LNCAP (cell line): Measurements from ENCODE around the gene GPER1.

ENCODE experiments used
- CTCF ChIP-seq: fragments of 450-650 bp; IDR thresholded peaks from 2 replicates; pipeline ENCODE4 v1.5.1; 2017; ENCODE audit warnings: mild to moderate bottlenecking

The GPER1 gene

DNA sequence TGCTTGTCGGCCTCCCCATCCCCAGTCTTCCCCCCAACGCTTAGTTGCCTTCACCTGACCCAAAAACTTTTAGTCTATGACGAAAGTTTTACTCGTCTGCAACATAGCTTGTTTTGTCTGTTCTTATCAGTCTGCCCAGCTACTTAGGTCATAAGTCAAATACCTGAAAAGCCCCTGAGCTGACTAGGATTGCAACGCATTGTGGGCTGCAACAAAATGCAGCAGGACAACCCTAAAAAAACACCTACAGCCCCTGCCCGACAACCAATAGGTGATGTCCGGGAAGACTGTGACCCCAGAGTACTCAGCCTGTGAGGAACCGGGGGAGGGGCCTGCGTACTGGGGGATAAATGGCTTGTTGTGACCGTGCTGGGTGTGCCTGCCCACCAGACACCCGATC, 19.3 kb upstream of the GPER1 start:
- TF ChIP-seq CTCF: no peak

DNA sequence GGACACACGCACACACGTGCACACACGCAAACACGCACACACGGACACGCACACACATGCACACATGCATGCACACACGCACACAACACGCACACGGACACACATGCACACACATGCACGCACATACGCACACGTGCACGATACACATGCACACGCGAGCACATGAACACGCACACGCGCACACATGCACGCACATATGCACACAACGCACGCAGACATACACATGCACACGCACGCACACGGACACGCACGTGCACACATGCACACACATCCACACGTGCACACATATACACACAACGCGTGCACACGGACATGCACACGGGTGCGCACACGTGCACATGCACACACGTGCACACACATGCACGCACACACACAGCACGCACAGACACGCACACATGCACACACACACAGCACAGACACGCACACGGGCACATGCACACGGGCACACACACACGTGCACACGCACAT, 17.3 kb upstream of the GPER1 start:
- TF ChIP-seq CTCF: no peak

DNA sequence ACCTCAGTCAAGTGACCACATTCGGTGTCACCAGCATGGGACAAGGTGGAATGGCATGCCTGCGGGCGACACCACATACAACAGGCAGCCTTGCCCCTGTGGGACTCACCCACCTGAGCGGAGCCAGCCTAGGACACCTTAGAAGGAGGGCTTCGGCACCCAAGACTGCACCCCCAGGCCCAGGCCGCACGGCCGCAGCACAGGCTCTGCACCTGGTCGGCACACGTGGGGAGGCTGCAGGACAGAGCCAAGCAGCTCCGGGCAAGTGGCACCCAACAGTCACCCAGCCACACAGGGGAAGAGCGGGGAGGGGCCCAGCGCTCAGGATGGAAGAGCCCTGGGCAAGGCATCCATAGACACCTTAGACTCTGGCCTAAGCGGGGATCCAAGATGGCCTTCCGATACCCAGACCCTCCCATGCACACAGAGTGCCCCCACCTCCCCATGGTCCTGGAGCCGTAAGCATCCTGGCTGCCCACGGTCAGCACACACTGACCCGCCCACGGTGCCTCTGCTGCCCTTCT, 16.1 kb upstream of the GPER1 start:
- TF ChIP-seq CTCF: no peak

DNA sequence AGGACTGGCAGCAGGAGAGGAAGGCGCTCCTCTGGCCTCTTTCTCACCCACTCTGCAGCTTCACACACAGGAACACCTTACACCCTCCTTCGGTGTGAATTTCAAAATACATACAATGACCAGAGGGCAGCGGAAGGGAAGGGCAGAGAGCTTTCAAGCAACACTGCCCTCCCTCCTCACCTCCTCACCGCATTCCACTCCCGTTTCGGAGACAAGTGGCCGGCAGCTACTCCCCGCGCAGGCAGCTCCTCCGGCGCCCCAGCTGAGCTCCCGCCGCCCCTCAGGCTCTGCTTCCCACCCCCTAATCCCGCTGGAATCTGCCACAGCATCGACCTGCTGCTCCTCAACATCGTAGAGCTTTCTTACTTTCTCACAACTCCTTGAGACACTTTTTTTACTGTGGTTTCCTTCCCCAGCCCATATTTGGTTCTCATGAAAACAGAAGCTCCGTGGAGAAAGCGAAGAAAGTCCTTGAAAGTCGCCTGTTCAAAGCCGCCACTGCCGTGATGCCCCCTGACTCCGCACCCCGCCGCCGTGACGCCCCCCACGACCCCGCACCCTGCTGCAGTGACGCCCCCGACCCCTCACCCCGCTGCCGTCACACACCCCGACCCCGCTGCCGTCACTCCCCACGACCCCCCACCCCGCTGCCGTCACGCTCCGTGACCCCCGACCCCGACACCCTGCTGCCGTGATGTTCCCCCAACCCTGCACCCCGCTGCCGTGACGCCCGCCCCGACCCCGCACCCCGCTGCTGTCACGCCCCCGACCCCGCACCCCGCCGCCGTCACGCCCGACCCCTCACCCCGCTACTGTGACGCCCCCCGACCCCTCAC, 14.6 kb upstream of the GPER1 start:
- no peak for TF ChIP-seq CTCF

GRCh38 chr7:1074593-1075431, 13.1 kb upstream of the GPER1 start:
- TF ChIP-seq CTCF: no peak

DNA sequence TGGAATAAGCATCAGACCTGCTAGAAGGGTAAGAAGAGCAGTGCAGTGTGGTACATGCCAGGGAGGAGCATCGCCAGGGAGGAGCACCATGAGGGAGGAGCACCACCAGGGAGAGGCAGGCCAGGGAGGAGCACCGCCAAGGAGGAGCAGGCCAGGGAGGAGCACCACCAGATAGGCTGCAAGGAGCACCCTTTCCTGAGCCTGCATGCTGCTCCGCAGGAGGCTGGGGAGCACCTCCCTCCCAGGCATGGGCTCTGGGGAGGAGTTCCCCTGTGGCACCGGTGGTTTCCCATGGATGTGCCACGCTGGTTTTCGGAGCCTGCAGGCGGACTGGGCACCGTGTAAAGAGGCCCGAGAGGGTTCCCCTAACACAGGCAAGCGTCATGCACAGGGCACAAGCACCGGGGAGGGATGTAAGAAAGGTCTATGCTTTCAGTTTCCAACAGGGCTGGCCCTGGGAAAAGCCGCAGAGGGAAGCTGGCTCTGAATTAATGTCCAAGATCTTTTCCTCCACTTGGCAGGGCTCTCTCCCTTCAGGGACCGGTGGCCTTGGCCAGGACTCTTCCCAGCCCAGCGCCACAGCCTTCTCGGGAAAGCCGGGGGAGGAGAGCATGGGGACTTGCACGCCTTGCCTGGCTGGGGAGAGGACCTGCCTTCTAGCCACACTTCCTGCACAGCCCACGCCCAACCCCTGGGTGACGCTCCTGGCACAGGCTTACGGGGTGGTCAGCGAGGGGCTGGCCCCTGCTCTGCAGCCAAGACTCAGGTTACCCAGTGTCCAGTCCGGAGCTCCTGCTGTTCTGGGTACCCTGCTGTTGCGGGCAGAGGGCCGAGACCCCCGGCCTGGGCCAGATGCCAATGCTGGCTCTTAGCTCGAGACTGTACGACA, 11.5 kb upstream of the GPER1 start:
- TF ChIP-seq CTCF: no peak

DNA sequence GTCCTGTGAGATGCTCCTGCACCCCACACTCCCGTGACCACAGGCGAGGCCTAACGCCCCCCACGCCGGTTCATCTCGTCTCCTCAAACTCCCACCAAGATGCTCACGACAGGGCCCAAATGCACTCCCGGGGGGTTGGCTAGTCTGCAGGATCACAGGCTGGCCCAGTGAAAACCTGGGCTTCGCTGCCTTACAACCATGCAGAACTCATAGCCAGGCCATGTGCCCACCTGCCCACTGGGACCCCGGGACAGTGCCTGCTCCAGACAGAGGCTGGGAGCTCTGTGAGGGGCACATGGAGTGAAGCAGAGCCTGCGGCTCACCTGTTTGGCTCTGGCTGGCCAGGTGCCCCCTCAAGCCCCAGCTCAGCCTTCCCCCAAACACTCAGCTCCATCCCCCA, 9.4 kb upstream of the GPER1 start:
- no peak for TF ChIP-seq CTCF
